ENCODE data around the gene SPDYE4.

SPDYE4 gene

GRCh38 chr17:8724451-8724850 is 33.9 kb downstream of the SPDYE4 start:
- ChIA-PET POLR2A (no interaction called here), CTCF (interaction anchor here (1.1 kb wide), 1 partner anchor 21 kb away, joined by 3 read pairs; no protein-coding TSS in a partner anchor)
- DNase-seq (ENCODE audit: low read depth, low spot score): no peak

GRCh38 chr17:8720596-8720995 is 37.8 kb downstream of the SPDYE4 start:
- POLR2A ChIA-PET: no interaction called here
- no peak for DNase-seq (ENCODE audit: low read depth, low spot score)
- CTCF ChIA-PET: no interaction called here
- TF ChIP-seq CTCF (IDR thresholded peaks at IDR 0.05; ENCODE audit: insufficient read depth, low read length, missing control alignments): no peak
- H3K4me3 ChIP-seq (ENCODE audit: low read depth, low read length): no peak overlapping the region

More at GRCh38 chr17:8724451-8724850, 33.9 kb downstream of the SPDYE4 start:
- no peak overlapping the region for H3K4me3 ChIP-seq (ENCODE audit: low read depth, low read length)
- no peak for TF ChIP-seq CTCF (IDR thresholded peaks at IDR 0.05; ENCODE audit: insufficient read depth, low read length, missing control alignments)

- no peak for DNase-seq (ENCODE audit: low read depth, low spot score)
- no peak for TF ChIP-seq CTCF (IDR thresholded peaks at IDR 0.05; ENCODE audit: insufficient read depth, low read length, missing control alignments)
- CTCF ChIA-PET: no interaction called here
- H3K4me3 ChIP-seq (ENCODE audit: low read depth, low read length): no peak overlapping the region
- POLR2A ChIA-PET: no interaction called here
Observed at GRCh38 chr17:8719291-8720246, 38.8 kb downstream of the SPDYE4 start.

- TF ChIP-seq CTCF (IDR thresholded peaks at IDR 0.05; ENCODE audit: insufficient read depth, low read length, missing control alignments): no peak
- DNase-seq (ENCODE audit: low read depth, low spot score): no peak
- H3K4me3 ChIP-seq (ENCODE audit: low read depth, low read length): no peak overlapping the region
- ChIA-PET CTCF (interaction anchor here (1.1 kb wide), 1 partner anchor 10 kb away, joined by 3 read pairs; no protein-coding TSS in a partner anchor), POLR2A (no interaction called here)
Observed at GRCh38 chr17:8718001-8718563, 40.3 kb downstream of the SPDYE4 start.

- CTCF ChIA-PET: interaction anchor here (0.7 kb wide), 1 partner anchor 64 kb away, joined by 3 read pairs; no protein-coding TSS in a partner anchor
- no peak for DNase-seq (ENCODE audit: low read depth, low spot score)
- POLR2A ChIA-PET: no interaction called here
- H3K4me3 ChIP-seq (ENCODE audit: low read depth, low read length): no peak overlapping the region
- TF ChIP-seq CTCF (IDR thresholded peaks at IDR 0.05; ENCODE audit: insufficient read depth, low read length, missing control alignments): no peak
Observed at GRCh38 chr17:8713878-8714277, 44.5 kb downstream of the SPDYE4 start.

- ChIA-PET POLR2A (no interaction called here), CTCF (interaction anchor here (1.3 kb wide), 1 partner anchor 15 kb away, joined by 4 read pairs; no protein-coding TSS in a partner anchor)
- no peak overlapping the region for H3K4me3 ChIP-seq (ENCODE audit: low read depth, low read length)
- no peak for TF ChIP-seq CTCF (IDR thresholded peaks at IDR 0.05; ENCODE audit: insufficient read depth, low read length, missing control alignments)
- no peak for DNase-seq (ENCODE audit: low read depth, low spot score)
Observed at GRCh38 chr17:8713315-8713714, 45.0 kb downstream of the SPDYE4 start.
